Measurements from ENCODE around the gene LRRC45.

The LRRC45 gene

DNA sequence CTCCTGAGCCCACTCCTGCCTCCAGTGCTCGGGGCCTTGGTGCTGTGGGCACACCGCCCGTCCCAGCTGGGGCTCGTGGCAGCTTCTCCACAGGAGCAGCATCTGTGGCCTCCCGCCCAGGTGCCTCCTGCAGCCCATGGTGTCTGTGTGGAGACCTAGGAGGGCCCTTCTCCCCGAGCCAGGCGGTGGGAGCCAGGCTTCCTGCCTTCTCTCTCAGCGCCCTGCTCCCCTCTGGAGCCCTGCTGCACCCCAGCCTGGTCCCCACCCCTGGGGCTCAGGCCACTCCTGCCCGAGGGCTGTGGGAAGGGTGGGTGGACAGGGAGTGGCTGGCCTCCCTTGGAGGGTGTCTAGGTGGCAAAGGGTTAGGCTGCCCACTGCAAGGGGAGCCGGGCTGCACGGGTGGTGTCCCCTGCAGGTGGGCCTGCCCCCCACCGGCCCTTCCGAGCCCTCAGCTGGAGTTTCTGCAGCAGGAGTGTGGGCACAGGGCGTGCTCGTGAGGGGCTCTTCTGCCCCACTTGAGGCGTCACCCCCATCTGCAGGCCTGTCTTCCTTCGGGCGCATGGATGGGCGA lies 11.4 kb upstream of the LRRC45 start:
- Histone ChIP-seq H3K4me1 (peaks cover 0 to 33% (median 14%) of the 10 kb centered on the region in 4 donors), H3K36me3 (peaks cover 0 to 29% (median 10%) of the 10 kb centered on the region in 3 donors), H3K27ac (no peak overlapping the region), H3K27me3 (no peaks in the 10 kb centered on the region), H3K4me3 (no peak overlapping the region), H3K9me3 (no peaks in the 10 kb centered on the region)
- intact Hi-C loops (cut with DNase I; ENCODE audit: low total_unique reads): no loop called here
- TF ChIP-seq, protein P1, sequence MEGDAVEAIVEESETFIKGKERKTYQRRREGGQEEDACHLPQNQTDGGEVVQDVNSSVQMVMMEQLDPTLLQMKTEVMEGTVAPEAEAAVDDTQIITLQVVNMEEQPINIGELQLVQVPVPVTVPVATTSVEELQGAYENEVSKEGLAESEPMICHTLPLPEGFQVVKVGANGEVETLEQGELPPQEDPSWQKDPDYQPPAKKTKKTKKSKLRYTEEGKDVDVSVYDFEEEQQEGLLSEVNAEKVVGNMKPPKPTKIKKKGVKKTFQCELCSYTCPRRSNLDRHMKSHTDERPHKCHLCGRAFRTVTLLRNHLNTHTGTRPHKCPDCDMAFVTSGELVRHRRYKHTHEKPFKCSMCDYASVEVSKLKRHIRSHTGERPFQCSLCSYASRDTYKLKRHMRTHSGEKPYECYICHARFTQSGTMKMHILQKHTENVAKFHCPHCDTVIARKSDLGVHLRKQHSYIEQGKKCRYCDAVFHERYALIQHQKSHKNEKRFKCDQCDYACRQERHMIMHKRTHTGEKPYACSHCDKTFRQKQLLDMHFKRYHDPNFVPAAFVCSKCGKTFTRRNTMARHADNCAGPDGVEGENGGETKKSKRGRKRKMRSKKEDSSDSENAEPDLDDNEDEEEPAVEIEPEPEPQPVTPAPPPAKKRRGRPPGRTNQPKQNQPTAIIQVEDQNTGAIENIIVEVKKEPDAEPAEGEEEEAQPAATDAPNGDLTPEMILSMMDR (IDR thresholded peaks at IDR 0.05): no peak
- DNase-seq: no peak

- Histone ChIP-seq H3K4me3 (no peak overlapping the region), H3K4me1 (peaks cover 0 to 28% (median 10%) of the 10 kb centered on the region in 4 donors), H3K36me3 (peaks cover 0 to 34% (median 10%) of the 10 kb centered on the region in 3 donors), H3K27me3 (no peaks in the 10 kb centered on the region), H3K27ac (peak overlapping the region in 1 of 2 donors; percentile 22), H3K9me3 (no peaks in the 10 kb centered on the region)
- TF ChIP-seq, protein P1 (IDR thresholded peaks at IDR 0.05): no peak
- DNase-seq: no peak
- intact Hi-C loops (cut with DNase I; ENCODE audit: low total_unique reads): no loop called here
Observed at GRCh38 chr17:82012261-82012639, 10.9 kb upstream of the LRRC45 start.

DNA sequence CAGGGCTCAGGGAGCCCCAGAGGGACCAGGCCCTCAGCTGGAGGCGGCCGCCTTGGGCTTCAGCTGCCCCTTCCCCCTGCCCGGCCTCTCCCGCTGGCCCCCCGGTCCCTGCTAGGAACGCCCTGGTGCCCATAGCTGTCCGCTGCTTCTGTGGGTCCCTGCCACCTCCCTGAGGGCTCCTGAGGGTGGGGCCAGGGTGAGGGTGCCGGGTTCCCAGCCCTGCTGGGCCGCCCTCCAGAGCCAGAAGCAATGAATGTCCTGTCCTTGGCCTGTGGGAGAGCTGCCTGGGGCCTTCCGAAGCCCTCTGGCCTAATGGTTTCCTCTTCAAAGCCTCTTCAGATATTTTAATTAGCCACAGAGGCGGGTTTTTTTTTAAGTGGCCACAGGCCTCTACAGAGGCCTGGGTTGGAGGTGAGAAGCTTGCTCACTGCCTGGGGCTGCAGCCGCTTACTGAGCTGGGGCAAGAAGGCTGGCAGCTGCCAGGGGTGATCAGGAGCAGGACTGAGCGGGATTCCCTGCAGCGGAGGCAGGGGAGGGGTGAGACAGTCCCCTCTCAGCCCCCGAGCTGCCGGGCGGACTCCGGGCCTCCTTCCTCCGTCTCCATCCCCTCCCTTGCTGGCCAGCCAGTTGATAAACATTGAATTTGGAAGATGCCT lies 10.3 kb upstream of the LRRC45 start:
- TF ChIP-seq, protein P1 (IDR thresholded peaks at IDR 0.05): no peak
- Histone ChIP-seq H3K27ac (peak overlapping the region in 1 of 2 donors; percentile 22), H3K9me3 (no peaks in the 10 kb centered on the region), H3K36me3 (peaks cover 0 to 39% (median 10%) of the 10 kb centered on the region in 3 donors), H3K4me1 (peaks cover 0 to 22% (median 5%) of the 10 kb centered on the region in 4 donors), H3K4me3 (no peak overlapping the region), H3K27me3 (no peaks in the 10 kb centered on the region)
- DNase-seq: no peak
- intact Hi-C loops (cut with DNase I; ENCODE audit: low total_unique reads): no loop called here

DNA sequence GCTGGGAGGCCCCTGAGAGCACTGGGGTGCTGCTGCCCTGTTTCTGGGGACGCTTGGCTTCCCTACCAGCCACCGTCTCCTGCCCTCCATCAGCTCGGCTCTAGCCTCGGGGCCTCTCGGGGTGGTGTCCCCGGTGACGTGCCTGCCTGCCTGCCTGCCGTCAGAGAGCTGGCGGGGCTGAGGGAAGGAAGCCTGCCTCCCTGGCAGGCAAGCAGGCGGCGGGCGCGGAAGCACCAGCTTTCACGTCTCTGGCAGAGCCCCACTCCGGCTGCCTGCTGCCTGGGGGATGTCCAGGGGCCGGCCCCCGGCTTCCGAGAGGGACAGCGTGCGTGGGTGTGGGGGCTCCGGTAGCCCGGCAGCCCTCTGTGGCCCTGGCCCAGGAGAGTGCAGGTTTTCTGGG lies 9.8 kb upstream of the LRRC45 start:
- Histone ChIP-seq H3K4me1 (peaks cover 0 to 17% (median under 1%) of the 10 kb centered on the region in 4 donors), H3K27me3 (no peaks in the 10 kb centered on the region), H3K27ac (peak overlapping the region in 1 of 2 donors; percentile 22), H3K36me3 (peaks cover 0 to 45% (median 13%) of the 10 kb centered on the region in 3 donors), H3K9me3 (no peaks in the 10 kb centered on the region), H3K4me3 (no peak overlapping the region)
- intact Hi-C loops (cut with DNase I; ENCODE audit: low total_unique reads): no loop called here
- DNase-seq: no peak
- TF ChIP-seq, protein P1 (IDR thresholded peaks at IDR 0.05): no peak

- H3K27ac ChIP-seq: peak overlapping the region in 1 of 2 donors; percentile 22
- H3K27me3 ChIP-seq: no peaks in the 10 kb centered on the region
- intact Hi-C loops (cut with DNase I; ENCODE audit: low total_unique reads): no loop called here
- H3K4me1 ChIP-seq: peaks cover 0 to 14% (median 0%) of the 10 kb centered on the region in 4 donors
- no peak overlapping the region for H3K4me3 ChIP-seq
- H3K9me3 ChIP-seq: no peaks in the 10 kb centered on the region
- H3K36me3 ChIP-seq: peaks cover 0 to 50% (median 18%) of the 10 kb centered on the region in 3 donors
- TF ChIP-seq, protein P1 (IDR thresholded peaks at IDR 0.05): no peak
- no peak for DNase-seq
Observed at GRCh38 chr17:82013772-82014321, 9.3 kb upstream of the LRRC45 start.
